Activated naive CD8-positive, alpha-beta T cell treated with anti-CD3 and anti-CD28 coated beads, Interleukin-2, amount 50 U/mL, for 24 hours (primary cell): ENCODE results near the gene CTNNA3.
"Not testable (repeated sequence)": the region's sequence is repeated elsewhere in the genome, so short reads cannot be mapped to it uniquely, and the experiment has no call there.

Experiments
- ATAC-seq: fragments of 150-1000 bp; cut with Tn5 transposase; one replicate; pipeline ENCODE4 v1.10.0; 2021
- DNase-seq: peaks from one replicate; pipeline ENCODE4 v3.0.0; 2021
- H3K27ac Mint-ChIP-seq: one replicate; pipeline ENCODE4 v1.8.0; 2021; ENCODE audit warnings: mild to moderate bottlenecking, mixed read lengths
- H3K27me3 Mint-ChIP-seq: one replicate; pipeline ENCODE4 v1.8.0; 2021; ENCODE audit warnings: mixed read lengths
- H3K36me3 Mint-ChIP-seq: one replicate; pipeline ENCODE4 v1.8.0; 2021; ENCODE audit warnings: low read depth, mixed read lengths
- H3K4me1 Mint-ChIP-seq: one replicate; pipeline ENCODE4 v1.8.0; 2021; ENCODE audit warnings: mixed read lengths
- H3K4me3 Mint-ChIP-seq: one replicate; pipeline ENCODE4 v1.8.0; 2021; ENCODE audit warnings: mild to moderate bottlenecking, moderate library complexity, mixed read lengths
- H3K9me3 Mint-ChIP-seq: one replicate; pipeline ENCODE4 v1.8.0; 2021; ENCODE audit warnings: mixed read lengths

CTNNA3 gene

DNA sequence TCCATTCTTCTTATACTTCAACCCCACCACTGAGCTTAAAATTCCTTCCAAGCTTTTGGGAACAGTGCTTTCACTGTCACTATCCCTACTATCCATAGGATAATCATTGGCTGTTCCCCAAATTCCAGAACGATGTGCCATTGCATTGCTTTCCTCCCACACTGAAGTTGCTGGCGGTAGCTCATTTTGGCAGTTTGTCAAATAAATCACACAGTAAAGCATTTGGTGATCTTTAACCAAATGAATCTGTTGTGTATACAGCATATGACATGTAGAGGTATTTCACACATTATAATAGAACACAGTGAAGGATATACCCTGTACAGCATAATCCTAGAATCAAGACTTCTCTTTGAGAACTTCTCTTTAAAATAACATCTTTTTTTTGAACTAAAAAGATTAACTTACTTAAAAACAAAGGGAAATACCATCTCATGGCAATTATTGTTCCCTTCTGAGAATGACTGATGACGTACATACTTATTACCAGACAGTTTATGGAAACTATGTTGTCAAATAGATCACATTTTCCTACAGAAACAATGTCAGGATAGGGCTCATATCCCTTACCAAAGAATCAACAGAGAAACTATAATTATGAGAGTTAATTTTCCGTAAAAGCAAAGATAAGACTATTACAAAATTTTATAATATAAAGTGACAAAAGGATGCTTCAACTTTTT is 93.6 kb downstream of the CTNNA3 start:
- ATAC-seq (no peak), DNase-seq (no peak)
- no peak overlapping the region for H3K27ac Mint-ChIP-seq
- no peaks in the 10 kb centered on the region for H3K9me3 Mint-ChIP-seq
- no peak overlapping the region for H3K4me3 Mint-ChIP-seq
- H3K36me3 Mint-ChIP-seq, result no peaks in the 10 kb centered on the region
- H3K27me3 Mint-ChIP-seq, result peaks cover 10% of the 10 kb centered on the region
- peaks cover 7% of the 10 kb centered on the region for H3K4me1 Mint-ChIP-seq

DNA sequence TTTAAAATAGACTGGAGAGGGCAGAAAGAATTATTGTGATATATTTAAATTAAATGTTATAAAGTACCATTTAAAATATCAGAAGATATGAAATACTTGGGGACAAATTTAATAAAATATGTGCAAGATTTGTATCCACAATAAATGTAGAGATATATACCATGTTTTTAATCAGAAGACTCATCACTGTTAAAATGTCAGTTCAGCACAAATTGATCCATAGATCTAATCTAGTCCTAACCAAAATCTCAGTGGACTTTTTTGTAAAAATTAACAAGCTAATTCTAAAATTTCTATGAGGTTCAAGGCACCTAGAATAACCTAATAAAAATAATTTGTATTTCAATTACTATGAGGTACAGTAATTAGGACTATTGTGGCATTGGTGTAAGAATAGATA is 96.4 kb downstream of the CTNNA3 start:
- Mint-ChIP-seq H3K27me3 (peaks cover 7% of the 10 kb centered on the region), H3K4me1 (no peaks in the 10 kb centered on the region), H3K27ac (no peak overlapping the region), H3K4me3 (no peak overlapping the region), H3K9me3 (peaks cover 10% of the 10 kb centered on the region), H3K36me3 (no peaks in the 10 kb centered on the region)
- DNase-seq (no peak), ATAC-seq (no peak)

DNA sequence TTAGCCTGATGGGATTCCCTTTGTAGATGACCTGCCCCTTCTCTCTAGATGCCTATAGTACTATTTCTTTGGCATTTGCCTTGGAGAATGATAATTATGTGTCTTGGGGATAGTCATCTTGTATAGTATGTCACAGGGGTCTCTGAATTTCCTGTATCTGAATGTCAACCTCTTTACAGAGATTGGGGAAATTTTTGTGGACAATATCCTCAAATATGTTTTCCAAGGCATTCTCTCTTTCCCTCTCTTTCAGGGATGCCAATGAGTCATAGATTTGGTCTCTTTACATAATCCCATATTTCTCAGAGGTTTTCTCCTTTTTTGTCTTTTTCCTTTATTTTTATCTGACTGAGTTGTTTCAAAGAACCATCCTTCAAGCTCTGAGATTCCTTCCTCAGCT is 99.4 kb downstream of the CTNNA3 start:
- H3K36me3 Mint-ChIP-seq, result no peaks in the 10 kb centered on the region
- no peak for ATAC-seq
- H3K27ac Mint-ChIP-seq, result no peak overlapping the region
- DNase-seq, result no peak
- peaks cover 3% of the 10 kb centered on the region for H3K27me3 Mint-ChIP-seq
- H3K4me3 Mint-ChIP-seq, result no peak overlapping the region
- H3K9me3 Mint-ChIP-seq, result peaks cover 23% of the 10 kb centered on the region
- no peaks in the 10 kb centered on the region for H3K4me1 Mint-ChIP-seq

DNA sequence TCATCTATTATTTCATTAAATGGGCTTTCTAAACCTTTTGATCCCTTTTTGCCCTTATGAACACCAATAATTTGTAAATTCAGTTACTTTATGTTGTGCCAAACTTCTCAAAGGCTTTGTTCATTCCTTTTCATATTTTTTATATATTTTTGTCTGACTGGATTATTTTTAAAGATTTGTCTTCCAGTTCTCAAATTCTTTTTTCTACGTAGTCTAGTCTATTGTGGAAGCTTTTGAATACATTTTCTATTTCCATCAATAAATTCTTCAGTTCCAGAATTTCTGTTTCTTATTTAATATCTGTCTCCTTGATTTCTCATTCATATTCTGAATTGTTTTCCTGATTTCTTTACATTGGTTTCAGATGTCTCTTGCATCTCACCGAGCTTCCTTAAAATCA is 108.2 kb downstream of the CTNNA3 start:
- Mint-ChIP-seq H3K9me3 (peaks cover 51% of the 10 kb centered on the region), H3K36me3 (no peaks in the 10 kb centered on the region), H3K4me3 (no peak overlapping the region), H3K4me1 (no peaks in the 10 kb centered on the region), H3K27ac (no peak overlapping the region), H3K27me3 (peaks cover 1% of the 10 kb centered on the region)
- DNase-seq (no peak), ATAC-seq (no peak)

DNA sequence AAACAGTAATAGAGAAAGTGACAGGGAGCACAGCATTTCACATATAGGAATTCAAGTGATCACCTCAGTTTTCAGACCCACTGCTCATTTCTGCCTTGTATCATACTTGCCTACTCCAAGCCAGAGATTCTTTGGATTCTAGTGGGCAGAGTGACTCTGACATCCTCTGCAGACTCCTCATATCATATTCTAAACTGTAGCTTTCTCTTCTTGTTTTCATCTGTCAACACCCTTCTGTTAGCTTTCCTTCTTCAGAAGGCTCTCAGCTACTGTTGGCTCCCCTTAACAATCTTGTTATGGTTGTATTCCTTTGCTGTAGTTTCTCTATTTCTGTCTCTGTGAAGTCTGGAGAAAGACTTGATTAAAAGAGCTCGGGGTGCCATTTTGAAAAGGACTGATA is 120.5 kb downstream of the CTNNA3 start:
- Mint-ChIP-seq H3K9me3 (no peaks in the 10 kb centered on the region), H3K4me3 (no peak overlapping the region), H3K27ac (no peak overlapping the region), H3K27me3 (no peaks in the 10 kb centered on the region), H3K36me3 (no peaks in the 10 kb centered on the region), H3K4me1 (no peaks in the 10 kb centered on the region)
- ATAC-seq (no peak), DNase-seq (no peak)

DNA sequence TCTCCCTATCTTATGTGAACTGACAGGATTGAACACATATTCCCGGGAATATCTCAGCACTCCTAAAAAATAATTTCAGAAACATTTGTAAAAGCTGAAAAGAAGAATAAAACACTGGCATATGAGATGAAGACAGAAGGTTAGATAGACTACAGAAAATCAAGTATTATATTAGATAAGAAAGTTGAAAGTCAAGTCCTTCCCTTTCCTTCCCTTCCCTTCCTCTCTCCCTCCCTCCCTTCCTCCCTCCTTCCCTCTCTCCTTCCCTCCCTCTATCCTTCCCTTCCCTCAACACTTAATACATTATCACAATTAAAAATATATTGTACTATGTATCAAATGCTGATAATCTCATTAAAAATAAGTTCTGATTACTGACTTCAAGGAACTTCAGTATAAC is 122.5 kb downstream of the CTNNA3 start:
- no peaks in the 10 kb centered on the region for H3K36me3 Mint-ChIP-seq
- ATAC-seq (no peak), DNase-seq (no peak)
- no peak overlapping the region for H3K27ac Mint-ChIP-seq
- H3K4me3 Mint-ChIP-seq, result no peak overlapping the region
- H3K9me3 Mint-ChIP-seq, result no peaks in the 10 kb centered on the region
- no peaks in the 10 kb centered on the region for H3K4me1 Mint-ChIP-seq
- no peaks in the 10 kb centered on the region for H3K27me3 Mint-ChIP-seq

DNA sequence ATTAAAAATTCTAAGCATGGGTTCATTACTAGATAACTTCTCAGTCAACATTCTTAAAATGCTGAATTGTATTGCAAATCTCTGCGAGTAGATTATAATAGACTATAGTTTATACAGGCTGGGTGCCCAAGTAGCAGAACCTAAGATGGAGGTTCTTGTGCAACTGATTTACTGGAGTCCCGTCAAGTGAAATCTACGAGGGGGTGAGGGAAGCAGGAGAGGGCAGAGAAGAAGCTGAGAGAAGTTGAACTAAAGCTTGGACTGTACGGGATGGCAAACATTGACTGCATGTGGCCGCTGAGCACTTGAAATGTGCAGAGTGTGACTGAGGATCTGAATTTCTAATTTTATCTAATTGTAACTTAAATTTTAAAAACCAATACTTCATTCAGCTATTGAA is 124.5 kb downstream of the CTNNA3 start:
- DNase-seq (no peak), ATAC-seq (no peak)
- H3K27me3 Mint-ChIP-seq, result no peaks in the 10 kb centered on the region
- no peaks in the 10 kb centered on the region for H3K9me3 Mint-ChIP-seq
- no peak overlapping the region for H3K4me3 Mint-ChIP-seq
- H3K27ac Mint-ChIP-seq, result no peak overlapping the region
- H3K36me3 Mint-ChIP-seq, result no peaks in the 10 kb centered on the region
- no peaks in the 10 kb centered on the region for H3K4me1 Mint-ChIP-seq

DNA sequence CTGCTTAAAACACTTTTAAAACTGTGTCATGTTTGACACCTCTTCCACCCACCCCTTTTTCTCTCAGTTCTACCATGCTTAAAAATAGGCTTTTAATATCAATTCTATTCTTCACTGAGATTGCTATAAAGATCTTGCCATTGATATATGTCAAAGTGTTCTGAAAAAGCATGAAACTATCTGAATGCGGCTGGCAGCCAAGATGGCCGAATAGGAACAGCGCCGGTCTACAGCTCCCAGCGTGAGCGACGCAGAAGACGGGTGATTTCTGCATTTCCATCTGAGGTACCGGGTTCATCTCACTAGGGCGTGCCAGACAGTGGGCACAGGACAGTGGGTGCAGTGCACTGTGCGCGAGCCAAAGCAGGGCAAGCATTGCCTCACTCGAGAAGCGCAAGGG is 137.7 kb downstream of the CTNNA3 start:
- not testable (repeated sequence) for H3K36me3 Mint-ChIP-seq, H3K27ac Mint-ChIP-seq, H3K4me1 Mint-ChIP-seq, ATAC-seq, H3K4me3 Mint-ChIP-seq, H3K27me3 Mint-ChIP-seq, DNase-seq, H3K9me3 Mint-ChIP-seq

DNA sequence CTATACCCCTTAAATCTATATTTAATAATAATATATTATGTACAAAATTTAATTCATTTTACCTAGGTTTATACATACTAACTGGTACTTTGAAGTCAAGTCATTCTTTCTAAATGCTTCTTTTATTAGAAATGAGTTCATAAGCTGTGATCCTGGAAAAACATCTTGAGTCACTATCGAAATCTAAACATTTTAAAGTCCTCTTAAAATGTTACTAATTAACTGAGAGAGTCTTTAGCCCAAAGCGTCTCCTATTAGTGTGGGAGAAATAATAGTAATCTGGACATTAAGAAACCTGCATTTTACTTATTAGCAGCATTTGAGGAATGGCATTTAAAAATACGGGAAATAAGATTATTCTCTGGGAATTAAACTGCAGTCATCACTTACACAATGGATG is 142.7 kb downstream of the CTNNA3 start:
- DNase-seq (no peak), ATAC-seq (no peak)
- H3K4me1 Mint-ChIP-seq, result no peaks in the 10 kb centered on the region
- no peak overlapping the region for H3K4me3 Mint-ChIP-seq
- H3K36me3 Mint-ChIP-seq, result no peaks in the 10 kb centered on the region
- peaks cover 4% of the 10 kb centered on the region for H3K27me3 Mint-ChIP-seq
- peaks cover 4% of the 10 kb centered on the region for H3K9me3 Mint-ChIP-seq
- no peak overlapping the region for H3K27ac Mint-ChIP-seq

DNA sequence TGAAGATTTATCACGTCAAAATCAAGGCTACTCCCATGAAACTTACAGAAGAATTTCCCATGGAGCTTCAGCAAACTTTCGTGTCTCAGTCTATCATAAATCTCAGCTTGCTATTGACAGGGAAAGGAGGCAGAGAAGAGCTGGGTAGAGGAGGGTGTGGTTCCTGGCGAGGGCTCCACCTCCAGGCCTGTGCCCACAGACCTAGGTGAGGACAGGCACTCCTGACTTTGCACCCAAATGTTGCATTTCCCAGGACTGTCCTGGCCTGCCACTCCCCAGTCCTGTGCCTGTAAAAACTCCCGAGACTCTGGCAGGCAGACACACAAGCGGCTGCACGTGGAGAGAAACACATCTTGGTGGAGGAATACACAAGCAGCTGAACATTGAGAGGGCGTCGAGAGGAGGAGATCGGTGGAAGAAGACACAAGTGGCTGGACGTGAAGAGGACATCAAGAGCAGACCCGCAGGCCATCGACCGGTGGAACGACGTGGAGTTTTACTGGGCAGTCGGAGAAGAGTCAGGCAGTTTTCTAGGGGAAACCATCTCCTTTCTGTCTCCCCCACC is 145.1 kb downstream of the CTNNA3 start:
- Mint-ChIP-seq H3K36me3 (no peaks in the 10 kb centered on the region), H3K9me3 (peaks cover 4% of the 10 kb centered on the region), H3K4me3 (no peak overlapping the region), H3K27ac (peak overlapping the region; percentile 22), H3K27me3 (no peaks in the 10 kb centered on the region), H3K4me1 (no peaks in the 10 kb centered on the region)
- no peak for DNase-seq
- no peak for ATAC-seq

DNA sequence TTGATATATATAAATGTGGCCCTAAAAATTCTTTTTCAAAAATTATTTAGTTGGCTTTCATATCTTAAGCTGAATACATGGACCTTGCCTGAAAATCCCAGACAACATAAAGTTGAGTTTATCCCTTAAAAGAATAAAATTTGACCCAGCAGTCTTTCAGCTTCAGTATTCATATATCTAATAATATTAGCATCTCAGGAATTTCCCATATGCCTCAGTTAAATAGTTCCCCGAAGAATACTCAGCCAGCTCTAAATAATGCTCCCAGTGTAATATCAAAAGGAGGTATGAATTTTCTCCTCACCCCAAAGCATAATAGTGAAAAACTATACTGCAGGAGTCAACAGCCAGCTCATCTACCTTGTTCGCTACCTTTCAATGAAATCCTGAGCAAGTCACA is 145.9 kb downstream of the CTNNA3 start:
- no peak for DNase-seq
- ATAC-seq, result no peak

DNA sequence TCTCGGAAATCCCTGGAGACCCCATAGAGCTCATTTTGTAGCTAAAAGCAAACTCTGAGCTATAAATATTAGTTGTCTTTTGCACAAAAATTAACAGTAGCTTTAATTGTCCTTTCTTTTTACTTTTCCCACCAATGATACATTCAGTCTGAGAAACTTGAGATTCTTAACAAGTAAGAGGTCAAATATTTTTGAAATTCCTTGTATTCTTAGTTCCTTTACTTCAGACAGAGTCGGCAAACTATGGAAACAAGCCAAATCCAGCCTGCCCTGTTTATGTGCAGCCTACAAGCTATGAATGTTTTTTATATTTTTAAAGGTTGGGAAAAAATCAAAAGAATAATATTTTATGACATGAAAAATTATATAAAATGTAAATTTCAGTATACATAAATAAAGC is 146.6 kb downstream of the CTNNA3 start:
- Mint-ChIP-seq H3K4me1 (no peaks in the 10 kb centered on the region), H3K9me3 (no peaks in the 10 kb centered on the region), H3K27ac (no peak overlapping the region), H3K36me3 (no peaks in the 10 kb centered on the region), H3K4me3 (no peak overlapping the region), H3K27me3 (no peaks in the 10 kb centered on the region)
- no peak for DNase-seq
- ATAC-seq, result no peak

More for the DNA sequence above, 145.9 kb downstream of the CTNNA3 start:
- Mint-ChIP-seq H3K36me3 (no peaks in the 10 kb centered on the region), H3K4me3 (no peak overlapping the region), H3K27ac (no peak overlapping the region), H3K9me3 (peaks cover under 1% of the 10 kb centered on the region), H3K4me1 (no peaks in the 10 kb centered on the region), H3K27me3 (no peaks in the 10 kb centered on the region)

DNA sequence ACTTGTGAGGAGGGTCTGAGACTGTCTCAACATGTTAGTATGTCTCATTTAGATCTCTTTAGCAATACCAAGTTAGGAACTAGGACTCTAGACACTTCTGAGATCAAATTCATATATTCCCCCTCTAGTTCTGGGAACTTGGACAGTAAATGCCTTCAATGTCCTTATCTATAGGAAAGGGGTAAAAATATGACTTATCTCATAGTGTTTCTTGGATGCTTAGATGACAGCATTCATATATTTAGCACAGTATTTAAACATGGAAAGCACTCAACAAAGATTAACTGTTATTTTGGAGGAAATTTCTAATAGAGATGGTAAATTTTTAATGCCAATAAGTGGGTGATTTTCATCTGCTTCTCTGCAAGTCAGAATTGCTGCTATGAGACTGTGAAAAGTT is 154.6 kb downstream of the CTNNA3 start:
- no peaks in the 10 kb centered on the region for H3K9me3 Mint-ChIP-seq
- no peak overlapping the region for H3K4me3 Mint-ChIP-seq
- no peaks in the 10 kb centered on the region for H3K36me3 Mint-ChIP-seq
- ATAC-seq (no peak), DNase-seq (no peak)
- H3K4me1 Mint-ChIP-seq, result peaks cover 6% of the 10 kb centered on the region
- H3K27ac Mint-ChIP-seq, result no peak overlapping the region
- peaks cover 5% of the 10 kb centered on the region for H3K27me3 Mint-ChIP-seq

DNA sequence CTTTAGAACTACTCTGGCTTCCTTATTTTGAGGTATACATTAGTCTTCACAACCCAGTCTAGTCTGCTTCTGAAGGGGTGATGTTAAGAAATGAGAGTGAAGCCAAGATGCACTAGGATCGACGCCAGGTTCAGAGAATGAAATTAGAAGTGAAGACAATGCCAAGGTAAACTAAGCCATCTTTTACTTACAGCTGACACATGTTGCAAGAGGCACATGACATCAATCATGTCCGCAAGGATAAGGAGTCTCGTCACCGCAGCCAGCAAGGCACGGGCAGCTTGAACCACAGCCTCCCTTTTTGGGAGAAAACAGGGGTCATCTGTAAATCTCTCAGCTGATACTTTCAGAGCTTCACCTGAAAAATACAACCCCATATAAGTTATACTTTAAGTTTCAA is 156.7 kb downstream of the CTNNA3 start:
- H3K27ac Mint-ChIP-seq, result no peak overlapping the region
- H3K27me3 Mint-ChIP-seq, result peaks cover 13% of the 10 kb centered on the region
- no peak for ATAC-seq
- DNase-seq, result no peak
- H3K9me3 Mint-ChIP-seq, result no peaks in the 10 kb centered on the region
- no peak overlapping the region for H3K4me3 Mint-ChIP-seq
- H3K36me3 Mint-ChIP-seq, result no peaks in the 10 kb centered on the region
- peaks cover 6% of the 10 kb centered on the region for H3K4me1 Mint-ChIP-seq

DNA sequence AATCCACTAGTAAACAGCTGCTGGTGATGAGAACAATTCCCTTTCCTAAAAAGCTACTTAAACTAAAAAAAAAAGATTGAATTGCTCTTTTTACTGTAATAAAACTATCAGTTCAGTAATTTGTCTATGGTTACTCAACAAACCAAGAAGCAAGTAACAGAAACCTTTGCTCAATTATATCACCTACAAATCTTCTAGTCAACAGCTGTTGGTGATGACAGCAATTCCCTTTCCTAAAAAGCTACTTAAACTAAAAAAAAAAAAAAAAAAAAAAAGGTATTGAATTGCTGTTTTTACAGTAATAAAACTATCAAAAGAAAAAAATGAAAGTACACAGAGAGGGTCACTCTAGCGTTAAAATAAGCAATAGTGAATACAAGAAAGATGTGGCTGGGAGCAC is 158.1 kb downstream of the CTNNA3 start:
- ATAC-seq (no peak), DNase-seq (no peak)
- H3K27ac Mint-ChIP-seq, result no peak overlapping the region
- peaks cover 13% of the 10 kb centered on the region for H3K27me3 Mint-ChIP-seq
- H3K4me3 Mint-ChIP-seq, result no peak overlapping the region
- H3K4me1 Mint-ChIP-seq, result peaks cover 6% of the 10 kb centered on the region
- no peaks in the 10 kb centered on the region for H3K9me3 Mint-ChIP-seq
- no peaks in the 10 kb centered on the region for H3K36me3 Mint-ChIP-seq

DNA sequence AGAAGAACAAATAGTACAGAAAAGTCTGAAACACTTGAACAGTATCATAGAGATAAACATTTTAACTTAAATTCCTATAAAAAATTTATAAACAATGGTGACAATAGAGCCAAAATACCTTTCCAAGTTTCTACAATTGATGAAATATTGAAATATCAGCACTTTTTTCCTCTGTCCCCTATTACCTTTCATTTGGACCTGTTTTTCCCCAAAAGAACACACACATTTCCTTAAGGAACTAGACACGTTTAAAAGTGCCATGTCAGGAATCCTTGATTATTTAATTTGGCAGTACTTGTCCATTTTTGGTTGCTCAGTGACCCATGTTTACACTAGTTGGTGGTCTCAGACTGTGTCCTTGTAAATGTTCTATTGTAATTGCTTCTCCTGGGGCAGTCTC is 162.6 kb downstream of the CTNNA3 start:
- Mint-ChIP-seq H3K27me3 (peaks cover 19% of the 10 kb centered on the region), H3K9me3 (no peaks in the 10 kb centered on the region), H3K4me3 (no peak overlapping the region), H3K36me3 (peaks cover 2% of the 10 kb centered on the region), H3K4me1 (peaks cover 6% of the 10 kb centered on the region), H3K27ac (no peak overlapping the region)
- DNase-seq (no peak), ATAC-seq (no peak)
